ENCODE results near the gene ZNF154.

DNA sequence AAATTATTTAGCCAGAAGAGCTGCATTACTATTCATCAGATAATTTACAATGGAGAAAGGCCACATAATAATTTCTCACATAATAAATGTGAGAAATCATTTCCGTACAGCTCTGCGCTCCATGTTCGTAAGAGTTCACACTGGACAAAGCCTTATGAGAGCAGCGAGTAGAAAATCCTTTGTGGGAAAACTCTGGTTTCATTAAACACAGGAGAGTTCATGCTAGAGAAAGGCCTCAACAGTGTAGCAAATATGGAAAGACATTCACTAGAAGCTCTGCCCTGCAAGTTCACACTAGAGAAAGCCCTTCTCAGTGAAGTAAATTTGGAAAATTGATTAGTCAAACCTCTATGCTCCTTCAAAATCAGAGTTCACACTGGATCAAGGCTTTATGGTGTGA lies 46.0 kb upstream of the ZNF154 start:
- TF ChIP-seq, protein P1, sequence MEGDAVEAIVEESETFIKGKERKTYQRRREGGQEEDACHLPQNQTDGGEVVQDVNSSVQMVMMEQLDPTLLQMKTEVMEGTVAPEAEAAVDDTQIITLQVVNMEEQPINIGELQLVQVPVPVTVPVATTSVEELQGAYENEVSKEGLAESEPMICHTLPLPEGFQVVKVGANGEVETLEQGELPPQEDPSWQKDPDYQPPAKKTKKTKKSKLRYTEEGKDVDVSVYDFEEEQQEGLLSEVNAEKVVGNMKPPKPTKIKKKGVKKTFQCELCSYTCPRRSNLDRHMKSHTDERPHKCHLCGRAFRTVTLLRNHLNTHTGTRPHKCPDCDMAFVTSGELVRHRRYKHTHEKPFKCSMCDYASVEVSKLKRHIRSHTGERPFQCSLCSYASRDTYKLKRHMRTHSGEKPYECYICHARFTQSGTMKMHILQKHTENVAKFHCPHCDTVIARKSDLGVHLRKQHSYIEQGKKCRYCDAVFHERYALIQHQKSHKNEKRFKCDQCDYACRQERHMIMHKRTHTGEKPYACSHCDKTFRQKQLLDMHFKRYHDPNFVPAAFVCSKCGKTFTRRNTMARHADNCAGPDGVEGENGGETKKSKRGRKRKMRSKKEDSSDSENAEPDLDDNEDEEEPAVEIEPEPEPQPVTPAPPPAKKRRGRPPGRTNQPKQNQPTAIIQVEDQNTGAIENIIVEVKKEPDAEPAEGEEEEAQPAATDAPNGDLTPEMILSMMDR (IDR thresholded peaks at IDR 0.05): no peak
- no peak for TF ChIP-seq ZNF219 (CRISPR knock-in tag; IDR thresholded peaks at IDR 0.05; ENCODE audit: borderline replicate concordance)
